Adipocyte (in vitro differentiated cells): Measurements from ENCODE around the gene KSR2.
"Not testable (repeated sequence)": the region's sequence is repeated elsewhere in the genome, so short reads cannot be mapped to it uniquely, and the experiment has no call there.

Experiments
- DNase-seq: peaks from one replicate; pipeline ENCODE4 v3.0.0-alpha.2; 2015; ENCODE audit warnings: low read depth
- H3K27me3 ChIP-seq: replicated peaks from 2 replicates; pipeline ENCODE4 v1.7.0; 2013; ENCODE audit warnings: mild to moderate bottlenecking, low read length, moderate library complexity; ENCODE audit not compliant: control insufficient read depth, insufficient read depth
- H3K36me3 ChIP-seq: 2 replicates; pipeline ENCODE4 v1.7.0; 2013; ENCODE audit warnings: low read length, mild to moderate bottlenecking, moderate library complexity; ENCODE audit not compliant: control insufficient read depth, insufficient read depth, severe bottlenecking
- H3K4me1 ChIP-seq: 2 replicates; pipeline ENCODE4 v1.7.0; 2013; ENCODE audit warnings: mild to moderate bottlenecking, low read length, moderate library complexity; ENCODE audit not compliant: control insufficient read depth, insufficient read depth
- H3K4me3 ChIP-seq: 2 replicates; pipeline ENCODE4 v1.7.0; 2013; ENCODE audit warnings: mild to moderate bottlenecking, low read length, moderate library complexity
- H3K9ac ChIP-seq: 2 replicates; pipeline ENCODE4 v1.7.0; 2013; ENCODE audit warnings: mild to moderate bottlenecking, low read length, moderate library complexity
- H3K9me3 ChIP-seq: 2 replicates; pipeline ENCODE4 v1.7.0; 2013; ENCODE audit warnings: mild to moderate bottlenecking, low read length, moderate library complexity; ENCODE audit not compliant: control insufficient read depth

Gene KSR2

GRCh38 chr12:117774941-117775775 is 193.6 kb downstream of the KSR2 start:
- H3K4me3 ChIP-seq = no peak overlapping the region
- DNase-seq = no peak
- peaks cover 25% of the 10 kb centered on the region for H3K27me3 ChIP-seq
- H3K4me1 ChIP-seq = no peaks in the 10 kb centered on the region
- no peaks in the 10 kb centered on the region for H3K9me3 ChIP-seq
- H3K9ac ChIP-seq = no peak overlapping the region
- no peaks in the 10 kb centered on the region for H3K36me3 ChIP-seq

DNA sequence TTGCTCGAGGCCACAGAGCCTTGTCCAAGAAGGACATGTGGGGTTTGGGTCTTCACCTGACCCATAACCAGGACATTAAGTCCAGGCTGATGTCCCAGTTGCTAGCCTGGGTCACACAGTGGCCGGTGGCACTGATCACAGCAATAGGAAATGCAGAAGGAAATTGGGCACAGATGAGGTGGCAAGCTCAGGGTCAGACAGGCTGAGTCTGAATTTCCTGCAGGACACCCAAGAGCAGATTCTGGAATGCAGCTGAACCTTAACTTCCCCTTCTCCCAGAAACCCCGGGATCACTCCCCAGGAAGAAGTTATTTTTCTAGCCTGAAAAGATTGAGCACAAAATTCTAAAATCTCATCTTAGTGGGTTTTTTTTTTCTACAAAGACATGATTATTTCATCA is 199.9 kb downstream of the KSR2 start:
- no peaks in the 10 kb centered on the region for H3K4me1 ChIP-seq
- DNase-seq = no peak
- H3K9me3 ChIP-seq = peaks cover 13% of the 10 kb centered on the region
- no peak overlapping the region for H3K9ac ChIP-seq
- peaks cover 5% of the 10 kb centered on the region for H3K27me3 ChIP-seq
- no peak overlapping the region for H3K4me3 ChIP-seq
- no peaks in the 10 kb centered on the region for H3K36me3 ChIP-seq

DNA sequence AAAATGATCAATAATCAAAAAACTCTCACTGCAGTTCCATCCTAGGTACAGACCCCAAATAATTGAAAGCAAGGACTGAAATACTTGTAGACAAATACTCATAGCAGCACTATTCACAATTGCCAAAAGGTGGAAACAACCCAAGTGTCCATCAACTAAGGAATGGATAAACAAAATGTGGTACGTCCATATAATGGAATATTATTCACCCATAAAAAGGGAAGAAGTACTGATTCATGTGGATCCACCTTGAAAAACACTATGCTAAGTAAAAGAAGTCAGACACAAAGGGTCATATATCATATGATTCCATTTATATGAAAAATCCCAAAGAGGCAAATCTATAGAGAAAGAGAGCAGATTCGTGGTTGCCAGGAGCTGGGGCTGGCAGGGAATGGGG is 202.8 kb downstream of the KSR2 start:
- no peak overlapping the region for H3K4me3 ChIP-seq
- no peak for DNase-seq
- H3K36me3 ChIP-seq = no peaks in the 10 kb centered on the region
- H3K9ac ChIP-seq = no peak overlapping the region
- H3K9me3 ChIP-seq = peaks cover 13% of the 10 kb centered on the region
- H3K27me3 ChIP-seq = peaks cover 5% of the 10 kb centered on the region
- no peaks in the 10 kb centered on the region for H3K4me1 ChIP-seq

- DNase-seq = no peak
- no peaks in the 10 kb centered on the region for H3K4me1 ChIP-seq
Observed at GRCh38 chr12:117762143-117762542, 206.6 kb downstream of the KSR2 start.

DNA sequence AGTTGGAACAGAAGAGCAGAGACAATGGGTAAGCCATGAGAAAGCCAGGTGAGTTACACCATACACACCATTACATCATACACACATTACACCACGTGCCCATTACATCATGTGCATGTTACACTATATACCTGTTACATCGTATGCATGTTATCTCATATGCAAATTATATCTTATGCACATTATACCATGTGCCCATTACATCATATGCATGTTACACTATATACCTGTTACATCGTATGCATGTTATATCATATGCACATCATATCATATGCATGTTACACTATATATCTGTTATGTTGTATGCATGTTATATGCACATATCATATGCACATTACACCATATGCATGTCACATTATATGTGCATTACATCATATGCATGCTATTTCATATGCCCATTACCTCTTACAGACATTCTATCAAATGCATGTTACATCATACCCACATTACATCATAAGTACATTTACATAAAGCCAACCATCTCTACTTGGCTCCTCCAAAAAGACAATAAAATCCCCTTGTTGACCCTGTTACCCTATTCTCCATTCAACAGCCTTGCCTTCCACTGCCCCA is 207.2 kb downstream of the KSR2 start:
- no peak overlapping the region for H3K4me3 ChIP-seq
- no peaks in the 10 kb centered on the region for H3K36me3 ChIP-seq
- H3K9ac ChIP-seq = no peak overlapping the region
- peaks cover 4% of the 10 kb centered on the region for H3K27me3 ChIP-seq
- H3K9me3 ChIP-seq = peaks cover 13% of the 10 kb centered on the region
- H3K4me1 ChIP-seq = no peaks in the 10 kb centered on the region
- DNase-seq = no peak

More at GRCh38 chr12:117762143-117762542, 206.6 kb downstream of the KSR2 start:
- no peaks in the 10 kb centered on the region for H3K36me3 ChIP-seq
- H3K9me3 ChIP-seq = peaks cover 13% of the 10 kb centered on the region
- H3K27me3 ChIP-seq = peaks cover 4% of the 10 kb centered on the region
- no peak overlapping the region for H3K4me3 ChIP-seq
- H3K9ac ChIP-seq = no peak overlapping the region

- Histone ChIP-seq H3K9ac (no peak overlapping the region), H3K4me1 (no peaks in the 10 kb centered on the region), H3K9me3 (peaks cover 13% of the 10 kb centered on the region), H3K36me3 (no peaks in the 10 kb centered on the region), H3K4me3 (no peak overlapping the region), H3K27me3 (peaks cover 4% of the 10 kb centered on the region)
- DNase-seq = no peak
Observed at GRCh38 chr12:117760990-117761389, 207.8 kb downstream of the KSR2 start.

DNA sequence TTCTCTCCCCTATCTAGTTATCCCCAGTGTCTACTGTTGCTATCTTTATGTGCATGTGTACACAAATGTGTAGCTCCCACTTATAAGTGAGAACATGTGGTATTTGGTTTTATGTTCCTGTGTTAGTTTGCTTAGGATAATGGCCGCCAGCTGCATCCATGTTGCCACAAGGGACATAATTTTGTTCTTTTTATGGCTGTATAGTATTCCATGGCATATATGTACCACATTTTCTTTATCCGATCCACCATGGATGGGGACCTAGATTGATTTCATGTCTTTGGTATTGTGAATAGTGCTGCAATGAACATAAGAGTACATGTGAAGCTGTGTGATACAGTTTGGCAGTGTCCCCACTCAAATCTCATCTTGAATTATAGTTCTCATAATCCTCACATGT is 218.1 kb downstream of the KSR2 start:
- peaks cover 4% of the 10 kb centered on the region for H3K27me3 ChIP-seq
- DNase-seq = no peak
- no peaks in the 10 kb centered on the region for H3K36me3 ChIP-seq
- H3K9ac ChIP-seq = no peak overlapping the region
- H3K4me3 ChIP-seq = no peak overlapping the region
- H3K9me3 ChIP-seq = peaks cover 5% of the 10 kb centered on the region
- no peaks in the 10 kb centered on the region for H3K4me1 ChIP-seq

DNA sequence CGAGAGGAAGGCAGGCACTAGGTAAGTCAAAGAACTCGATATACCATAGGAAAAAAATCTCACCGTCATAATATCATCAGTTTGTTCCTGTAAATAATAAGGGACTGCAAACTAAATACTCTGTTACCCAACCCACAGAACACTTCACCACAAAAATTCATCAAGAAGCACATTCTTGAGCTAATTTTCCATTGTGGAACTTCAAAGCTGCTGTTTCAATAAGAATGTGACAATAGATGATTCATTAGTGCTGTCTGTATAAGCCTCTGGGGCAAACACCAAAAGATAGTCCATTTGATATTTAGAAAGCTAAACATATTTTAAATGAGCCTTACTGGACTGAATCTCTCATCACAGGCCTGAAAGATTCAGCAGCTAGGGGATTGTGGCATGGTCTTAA is 219.4 kb downstream of the KSR2 start:
- Histone ChIP-seq H3K27me3 (peaks cover 4% of the 10 kb centered on the region), H3K36me3 (no peaks in the 10 kb centered on the region), H3K9me3 (peaks cover 5% of the 10 kb centered on the region), H3K9ac (no peak overlapping the region), H3K4me1 (no peaks in the 10 kb centered on the region), H3K4me3 (no peak overlapping the region)
- DNase-seq = no peak

DNA sequence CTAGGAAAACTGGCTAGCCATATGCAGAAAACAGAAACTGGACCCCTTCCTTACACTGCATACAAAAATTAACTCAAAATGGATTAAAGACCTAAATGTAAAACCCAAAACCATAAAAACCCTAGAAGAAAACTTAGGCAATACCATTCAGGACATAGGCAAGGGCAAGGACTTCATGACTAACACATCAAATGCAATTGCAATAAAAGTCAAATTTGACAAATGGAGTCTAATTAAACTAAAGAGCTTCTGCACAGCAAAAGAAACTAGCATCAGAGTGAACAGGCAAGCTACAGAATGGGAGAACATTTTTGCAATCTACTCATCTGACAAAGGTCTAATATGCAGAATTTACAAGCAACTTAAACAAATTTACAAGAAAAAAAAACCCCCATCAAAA is 222.4 kb downstream of the KSR2 start:
- H3K4me3 ChIP-seq, H3K27me3 ChIP-seq, H3K4me1 ChIP-seq, H3K9me3 ChIP-seq, DNase-seq, H3K36me3 ChIP-seq, H3K9ac ChIP-seq: not testable (repeated sequence)

DNA sequence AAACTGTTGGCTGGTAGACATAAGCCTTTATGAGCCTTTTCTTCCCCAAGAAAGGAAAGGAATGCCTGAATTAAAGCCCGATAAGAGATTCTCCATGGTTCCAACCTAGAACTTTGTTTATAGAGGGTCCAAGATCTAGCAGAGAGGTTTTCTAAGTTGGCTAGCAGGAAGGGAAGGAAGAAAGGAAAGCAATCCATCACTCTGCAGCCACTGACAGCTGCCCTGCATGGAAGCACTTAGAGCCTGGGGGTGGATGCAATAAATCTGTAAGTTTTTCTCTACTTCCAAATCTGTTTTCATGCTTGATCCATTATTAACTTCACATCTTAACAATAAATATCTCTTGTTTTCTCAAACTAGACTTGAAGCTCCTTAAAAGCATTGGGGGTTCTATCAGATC is 224.4 kb downstream of the KSR2 start:
- no peaks in the 10 kb centered on the region for H3K4me1 ChIP-seq
- H3K4me3 ChIP-seq = no peak overlapping the region
- no peak overlapping the region for H3K9ac ChIP-seq
- no peaks in the 10 kb centered on the region for H3K36me3 ChIP-seq
- peaks cover 4% of the 10 kb centered on the region for H3K9me3 ChIP-seq
- DNase-seq = no peak
- H3K27me3 ChIP-seq = no peaks in the 10 kb centered on the region

GRCh38 chr12:117743761-117744160 is 225.0 kb downstream of the KSR2 start:
- H3K27me3 ChIP-seq = no peaks in the 10 kb centered on the region
- H3K9me3 ChIP-seq = peaks cover 4% of the 10 kb centered on the region
- no peak overlapping the region for H3K9ac ChIP-seq
- no peaks in the 10 kb centered on the region for H3K4me1 ChIP-seq
- no peaks in the 10 kb centered on the region for H3K36me3 ChIP-seq
- no peak overlapping the region for H3K4me3 ChIP-seq
- no peak for DNase-seq
